Neural crest cell (in vitro differentiated cells): Measurements from ENCODE around the gene FCN2. TPM values are rescaled to one million over a fixed set of nuclear protein-coding genes. Genes with fewer than 3 reads are reported as not detected.

Experiments used
- DNase-seq: peaks from one replicate; pipeline ENCODE4 v3.0.0; 2021; ENCODE audit warnings: low read depth, mixed read lengths, low spot score
- H3K27ac Mint-ChIP-seq: one replicate; pipeline ENCODE4 v1.8.0; 2021; ENCODE audit warnings: mild to moderate bottlenecking, mixed read lengths; ENCODE audit not compliant: unreplicated experiment
- H3K27me3 Mint-ChIP-seq: 2 replicates; pipeline ENCODE4 v1.8.0; 2021; ENCODE audit warnings: low read depth, mild to moderate bottlenecking, mixed read lengths
- H3K36me3 Mint-ChIP-seq: 2 replicates; pipeline ENCODE4 v1.8.0; 2021; ENCODE audit warnings: low read depth, mild to moderate bottlenecking, mixed read lengths
- H3K4me1 Mint-ChIP-seq: 2 replicates; pipeline ENCODE4 v1.8.0; 2021; ENCODE audit warnings: mixed read lengths
- H3K4me3 Mint-ChIP-seq: one replicate; pipeline ENCODE4 v1.8.0; 2021; ENCODE audit warnings: mild to moderate bottlenecking, mixed read lengths
- H3K9me3 Mint-ChIP-seq: 2 replicates; pipeline ENCODE4 v1.8.0; 2021; ENCODE audit warnings: mixed read lengths
- CTCF ChIP-seq: fragments of 200-600 bp; sonication (generic); conservative IDR thresholded peaks from 2 replicates; pipeline ENCODE4 v1.5.0; 2021; ENCODE audit warnings: antibody characterized with exemption, mild to moderate bottlenecking
- long read RNA-seq: library from polyadenylated mRNA; unstranded; transcript quantifications from one replicate; pipeline ENCODE4 v2.0.0, GENCODE V29; 2020
- total RNA-seq: library from RNA; stranded (reverse); gene quantifications from 2 replicates; pipeline ENCODE4 v1.2.1, GENCODE V29; 2021

Gene FCN2
- not detected in 2 replicates for total RNA-seq
- long read RNA-seq = 0 reads

GRCh38 chr9:134880484-134881312, at the start of gene FCN2:
Gene FCN2, plus strand, starts transcription at chr9:134880810. Its CDS starts 12 bp downstream, at chr9:134880822.
- Mint-ChIP-seq H3K36me3 (no peaks in the 10 kb centered on the region), H3K27me3 (peaks cover 2% of the 10 kb centered on the region), H3K27ac (peak within 1 kb of the TSS; percentile 19), H3K4me3 (no peak within 1 kb of the TSS), H3K4me1 (no peaks in the 10 kb centered on the region), H3K9me3 (no peaks in the 10 kb centered on the region)
- DNase-seq = no peak
- TF ChIP-seq CTCF = no peak

- no peaks in the 10 kb centered on the region for H3K9me3 Mint-ChIP-seq
- no peak for TF ChIP-seq CTCF
- H3K4me1 Mint-ChIP-seq = no peaks in the 10 kb centered on the region
- no peak for DNase-seq
- H3K27me3 Mint-ChIP-seq = no peaks in the 10 kb centered on the region
- H3K27ac Mint-ChIP-seq = no peak overlapping the region
- no peaks in the 10 kb centered on the region for H3K36me3 Mint-ChIP-seq
- no peak overlapping the region for H3K4me3 Mint-ChIP-seq
These were observed 49.5 kb upstream of the FCN2 start for GRCh38 chr9:134830926-134831720.

- Mint-ChIP-seq H3K27ac (peak overlapping the region; percentile 81), H3K36me3 (no peaks in the 10 kb centered on the region), H3K4me1 (no peaks in the 10 kb centered on the region), H3K4me3 (no peak overlapping the region), H3K27me3 (no peaks in the 10 kb centered on the region), H3K9me3 (no peaks in the 10 kb centered on the region)
- TF ChIP-seq CTCF = no peak
- DNase-seq = no peak
These were observed 48.1 kb upstream of the FCN2 start for GRCh38 chr9:134832471-134832870.

GRCh38 chr9:134833294-134833880, 47.2 kb upstream of the FCN2 start:
- Mint-ChIP-seq H3K9me3 (no peaks in the 10 kb centered on the region), H3K36me3 (no peaks in the 10 kb centered on the region), H3K27me3 (no peaks in the 10 kb centered on the region), H3K27ac (no peak overlapping the region), H3K4me3 (no peak overlapping the region), H3K4me1 (no peaks in the 10 kb centered on the region)
- no peak for TF ChIP-seq CTCF
- no peak for DNase-seq

GRCh38 chr9:134834217-134834956, 46.2 kb upstream of the FCN2 start:
- Mint-ChIP-seq H3K27me3 (no peaks in the 10 kb centered on the region), H3K27ac (peak overlapping the region; percentile 67), H3K4me1 (no peaks in the 10 kb centered on the region), H3K36me3 (no peaks in the 10 kb centered on the region), H3K9me3 (no peaks in the 10 kb centered on the region), H3K4me3 (no peak overlapping the region)
- DNase-seq = no peak
- no peak for TF ChIP-seq CTCF
